Kidney epithelial cell (primary cell): ENCODE data around the gene ARHGAP19. TPM values are rescaled to one million over a fixed set of nuclear protein-coding genes. Genes with fewer than 3 reads are reported as not detected.

Experiments
- DNase-seq: peaks from one replicate; pipeline ENCODE4 v3.0.0-alpha.2; 2010; ENCODE audit warnings: low read depth
- H3K27me3 ChIP-seq: 2 replicates; pipeline ENCODE4 v1.6.0; 2011; ENCODE audit warnings: low read length; ENCODE audit not compliant: control insufficient read depth, insufficient read depth
- H3K36me3 ChIP-seq: 2 replicates; pipeline ENCODE4 v1.5.1; 2011; ENCODE audit warnings: low read length; ENCODE audit not compliant: control insufficient read depth, insufficient read depth
- H3K4me3 ChIP-seq: 2 replicates; pipeline ENCODE4 v1.5.1; 2011; ENCODE audit warnings: low read depth, mild to moderate bottlenecking, control low read depth, low read length
- total RNA-seq: library from RNA; depleted of rRNA; stranded (reverse); fragments of >200 nt; gene quantifications from 2 replicates; pipeline ENCODE4 v1.2.3, GENCODE V29; 2015
- TF ChIP-seq, protein P1 (sequence below): IDR thresholded peaks from 2 replicates; pipeline ENCODE4 v1.5.1; 2011; ENCODE audit warnings: mild to moderate bottlenecking, moderate library complexity, low read length, control low read depth, inconsistent platforms; ENCODE audit not compliant: insufficient read depth, poor library complexity, severe bottlenecking

ARHGAP19 gene
- total RNA-seq, 1 donor from 2014 or later: 5.4 TPM

DNA sequence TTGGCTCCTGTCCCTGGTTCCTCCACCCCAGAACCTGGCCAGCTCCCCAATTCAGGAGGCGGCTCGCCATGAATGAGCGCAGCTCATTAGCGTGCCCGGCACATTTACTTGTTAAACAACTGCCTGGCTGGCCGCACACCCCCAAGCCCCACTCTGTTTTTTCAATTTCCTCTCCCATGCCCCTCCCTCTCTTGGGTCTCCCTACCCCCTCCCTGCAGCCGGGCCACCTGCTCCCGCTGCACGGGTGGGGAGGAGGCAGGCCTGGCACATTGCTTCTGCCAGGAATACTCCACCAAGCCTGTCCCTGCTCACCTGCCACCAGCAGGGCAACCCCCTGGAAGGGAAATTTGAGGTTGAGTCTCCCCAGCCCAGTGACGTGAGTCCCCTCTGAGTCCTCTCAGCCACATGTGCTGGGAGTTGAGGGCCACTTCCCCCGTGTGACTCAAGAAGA lies 104.2 kb downstream of the ARHGAP19 start:
- H3K4me3 ChIP-seq: no peak overlapping the region
- TF ChIP-seq, protein P1, sequence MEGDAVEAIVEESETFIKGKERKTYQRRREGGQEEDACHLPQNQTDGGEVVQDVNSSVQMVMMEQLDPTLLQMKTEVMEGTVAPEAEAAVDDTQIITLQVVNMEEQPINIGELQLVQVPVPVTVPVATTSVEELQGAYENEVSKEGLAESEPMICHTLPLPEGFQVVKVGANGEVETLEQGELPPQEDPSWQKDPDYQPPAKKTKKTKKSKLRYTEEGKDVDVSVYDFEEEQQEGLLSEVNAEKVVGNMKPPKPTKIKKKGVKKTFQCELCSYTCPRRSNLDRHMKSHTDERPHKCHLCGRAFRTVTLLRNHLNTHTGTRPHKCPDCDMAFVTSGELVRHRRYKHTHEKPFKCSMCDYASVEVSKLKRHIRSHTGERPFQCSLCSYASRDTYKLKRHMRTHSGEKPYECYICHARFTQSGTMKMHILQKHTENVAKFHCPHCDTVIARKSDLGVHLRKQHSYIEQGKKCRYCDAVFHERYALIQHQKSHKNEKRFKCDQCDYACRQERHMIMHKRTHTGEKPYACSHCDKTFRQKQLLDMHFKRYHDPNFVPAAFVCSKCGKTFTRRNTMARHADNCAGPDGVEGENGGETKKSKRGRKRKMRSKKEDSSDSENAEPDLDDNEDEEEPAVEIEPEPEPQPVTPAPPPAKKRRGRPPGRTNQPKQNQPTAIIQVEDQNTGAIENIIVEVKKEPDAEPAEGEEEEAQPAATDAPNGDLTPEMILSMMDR: no peak
- no peak for DNase-seq
- no peaks in the 10 kb centered on the region for H3K36me3 ChIP-seq
- peaks cover 71% of the 10 kb centered on the region for H3K27me3 ChIP-seq

DNA sequence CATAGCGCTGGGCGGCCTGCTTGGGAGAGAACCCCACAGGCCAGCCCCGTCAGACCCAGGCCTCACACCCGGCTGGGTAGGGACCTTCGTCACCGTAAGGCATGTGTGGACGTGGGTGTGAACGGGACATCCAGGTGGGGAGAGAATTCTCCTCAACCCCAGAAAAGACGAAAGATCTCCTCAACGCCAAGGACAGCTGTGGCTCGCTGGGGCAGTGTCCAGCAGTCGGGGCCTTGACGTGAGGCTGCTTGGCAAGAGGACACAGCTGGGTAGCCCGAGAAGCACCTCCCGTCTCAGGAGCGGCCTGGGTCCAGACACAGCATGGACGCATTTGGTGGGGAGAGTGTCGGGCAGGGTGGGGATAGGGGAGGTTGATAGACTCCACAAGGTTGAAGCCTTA lies 105.5 kb downstream of the ARHGAP19 start:
- no peak for DNase-seq
- TF ChIP-seq, protein P1: no peak
- H3K27me3 ChIP-seq: peaks cover 73% of the 10 kb centered on the region

DNA sequence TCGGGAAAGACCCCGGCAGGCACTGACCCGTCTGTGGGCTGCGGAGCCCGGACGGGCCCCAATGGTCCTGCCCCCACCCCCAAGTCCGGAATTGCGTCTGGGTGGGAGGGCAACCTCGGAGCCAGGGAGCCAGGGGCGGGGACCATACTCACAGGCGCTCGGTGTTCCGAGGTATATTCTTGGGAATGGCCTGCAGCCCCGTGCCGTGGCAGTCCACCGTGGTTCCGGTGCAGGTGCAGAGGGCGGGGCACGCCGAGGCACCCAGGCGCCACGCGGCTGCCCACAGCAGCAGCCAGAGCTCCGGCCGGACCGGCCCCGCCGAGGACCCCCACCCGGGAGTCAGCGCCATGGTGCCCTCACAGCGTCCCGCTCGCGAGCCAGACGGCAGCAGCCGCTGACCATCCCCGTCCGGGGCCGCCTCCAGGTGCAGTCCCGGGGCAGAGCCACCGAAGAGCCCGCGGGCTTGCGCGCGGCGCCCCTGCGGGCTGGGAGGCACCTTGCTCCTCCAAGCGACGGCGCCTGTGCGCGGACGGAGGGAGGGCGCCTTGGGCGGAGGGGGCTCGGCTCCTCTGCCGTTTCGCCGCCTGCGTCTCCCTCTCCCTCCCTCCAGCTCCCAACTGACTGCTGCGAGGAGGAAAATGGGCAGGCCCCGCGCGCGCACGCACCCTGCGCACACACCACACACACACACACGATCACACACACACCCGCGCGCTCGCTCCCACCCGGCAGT lies 106.9 kb downstream of the ARHGAP19 start, which contains the start of gene SLIT1:
TSS of gene SLIT1 (minus strand) at position 634 of the 733 bp plus-strand sequence. CDS start at position 349, 285 bp downstream.
- peaks cover 79% of the 10 kb centered on the region for H3K27me3 ChIP-seq

More for the DNA sequence above, 105.5 kb downstream of the ARHGAP19 start:
- Histone ChIP-seq H3K4me3 (no peak overlapping the region), H3K36me3 (no peaks in the 10 kb centered on the region)

DNA sequence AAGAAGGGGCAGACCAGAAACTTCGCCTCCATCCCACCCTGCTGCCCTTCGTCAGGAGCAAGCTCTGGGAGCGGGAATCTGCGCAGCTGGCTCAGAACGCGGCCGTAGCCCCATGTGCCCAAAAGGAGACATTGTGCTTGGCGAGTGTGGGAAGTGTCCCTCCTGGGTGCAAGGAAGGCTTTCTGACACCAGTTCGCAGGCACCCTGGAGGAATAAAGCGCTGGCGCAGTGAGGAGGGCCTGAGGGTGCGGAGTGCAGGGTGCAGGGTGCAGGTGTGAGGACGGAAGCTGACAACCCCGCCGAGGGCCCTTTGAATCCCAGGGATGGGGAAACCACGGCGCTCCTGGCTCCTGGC lies 107.5 kb downstream of the ARHGAP19 start:
- TF ChIP-seq, protein P1: no peak
- Histone ChIP-seq H3K27me3 (peaks cover 80% of the 10 kb centered on the region), H3K36me3 (no peaks in the 10 kb centered on the region), H3K4me3 (no peak overlapping the region)
- no peak for DNase-seq

More for the DNA sequence above, 106.9 kb downstream of the ARHGAP19 start, which contains the start of gene SLIT1:
- H3K4me3 ChIP-seq: no peak within 1 kb of the TSS
- no peaks in the 10 kb centered on the region for H3K36me3 ChIP-seq
- TF ChIP-seq, protein P1: no peak
- no peak for DNase-seq

DNA sequence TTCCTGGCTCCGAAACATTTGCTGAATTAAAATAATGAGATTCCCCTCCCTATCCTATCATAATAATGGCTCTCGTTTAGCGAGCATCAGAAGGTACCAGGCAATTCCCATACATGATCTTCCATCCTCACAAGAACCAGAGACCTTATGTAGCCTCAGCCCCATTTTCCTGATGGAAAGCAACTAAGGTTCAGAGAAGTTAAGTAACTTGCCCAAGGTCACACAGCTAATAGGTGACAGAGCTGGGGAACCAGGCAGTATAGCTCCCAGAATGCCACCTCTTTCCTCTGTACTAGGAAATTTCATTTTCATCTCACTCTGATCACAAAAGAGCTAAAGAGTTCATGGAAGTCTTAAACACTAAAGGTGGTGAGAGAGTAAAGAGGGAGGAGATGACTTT lies 109.1 kb downstream of the ARHGAP19 start:
- H3K4me3 ChIP-seq: no peak overlapping the region
- no peak for DNase-seq
- TF ChIP-seq, protein P1: no peak
- H3K27me3 ChIP-seq: peaks cover 81% of the 10 kb centered on the region
- no peaks in the 10 kb centered on the region for H3K36me3 ChIP-seq

DNA sequence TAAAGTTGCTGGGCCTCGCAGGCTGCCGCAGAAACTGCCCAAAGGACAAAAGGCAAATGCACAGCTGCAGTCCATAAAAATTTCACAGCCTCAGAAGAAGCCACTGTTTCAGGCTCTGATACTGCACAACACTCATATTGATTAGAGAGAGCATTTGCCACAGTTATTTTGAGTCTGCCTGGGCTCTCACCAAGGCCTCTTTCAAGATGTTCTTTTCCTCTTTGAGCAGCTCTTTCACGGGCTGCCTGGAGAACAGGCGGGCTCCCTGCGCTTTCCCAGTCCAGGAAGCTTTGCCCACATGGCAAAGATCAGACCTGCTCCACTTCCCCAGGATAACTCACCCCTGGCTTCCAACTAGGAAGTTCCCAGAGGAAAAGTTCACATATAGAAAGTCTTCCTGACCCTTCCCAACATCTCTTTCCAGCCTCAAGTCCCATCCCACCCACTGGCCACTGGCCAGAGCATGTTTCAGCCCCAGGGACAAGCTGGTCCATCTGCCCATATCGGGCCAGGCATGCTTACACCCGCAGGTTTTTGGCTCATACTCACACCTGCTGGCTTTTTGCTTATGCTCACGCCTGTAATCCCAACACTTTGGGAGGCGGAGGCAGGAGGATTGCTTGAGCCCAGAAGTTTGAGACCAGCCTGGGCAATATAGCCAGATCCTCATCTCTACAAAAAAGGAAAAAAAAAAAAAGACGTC lies 110.0 kb downstream of the ARHGAP19 start:
- peaks cover 74% of the 10 kb centered on the region for H3K27me3 ChIP-seq

More for the DNA sequence above, 110.0 kb downstream of the ARHGAP19 start:
- Histone ChIP-seq H3K36me3 (no peaks in the 10 kb centered on the region), H3K4me3 (no peak overlapping the region)
- DNase-seq: no peak
- TF ChIP-seq, protein P1: no peak
